ENCODE data around the gene RAC3. TPM values are rescaled to one million over a fixed set of nuclear protein-coding genes. Genes with fewer than 3 reads are reported as not detected.

The RAC3 gene
- total RNA-seq, 1 experiment from 2014 or later, result 9.3 TPM

DNA sequence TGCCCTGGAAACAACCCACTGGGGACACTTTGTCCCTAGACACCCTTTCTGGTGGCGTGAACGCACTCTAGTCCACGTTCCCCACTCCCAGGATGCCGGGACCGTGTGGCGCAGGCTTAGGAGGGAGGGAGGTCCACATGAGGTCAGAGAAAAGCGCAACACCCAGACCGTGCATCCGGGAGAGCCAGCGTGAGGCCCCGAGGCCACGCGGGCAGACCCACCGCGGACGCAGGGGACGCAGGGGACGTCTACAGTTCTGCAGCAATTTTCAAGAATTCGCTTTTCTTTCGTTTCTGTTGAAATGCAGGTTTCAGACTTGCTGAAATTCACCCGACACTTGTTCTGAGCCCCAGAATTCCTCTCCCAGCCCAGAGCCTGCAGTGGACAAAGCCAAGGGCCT is 15.4 kb downstream of the RAC3 start:
- BruUV-seq (replicated peaks), result no TSS peak

DNA sequence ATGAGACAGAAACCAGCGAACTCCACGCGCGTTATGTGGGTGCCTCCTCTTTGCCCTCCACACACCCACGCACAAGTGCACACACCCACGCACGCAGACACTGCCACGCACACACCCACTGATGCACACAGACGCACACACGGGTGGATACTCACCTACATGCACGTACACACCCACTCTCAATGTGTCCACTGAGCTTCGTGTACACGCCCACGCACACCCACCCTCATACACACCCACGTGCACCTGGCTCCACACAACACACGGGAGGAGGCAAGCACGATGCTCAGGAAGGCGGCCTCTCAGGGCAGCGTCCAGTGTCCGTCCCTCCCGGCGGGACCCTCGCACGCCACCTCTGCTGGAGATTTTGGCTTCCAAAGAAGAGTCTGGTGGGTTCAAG is 15.9 kb downstream of the RAC3 start:
- Mint-ChIP-seq H3K27ac (ENCODE audit: unreplicated experiment) (no peak overlapping the region), H3K27me3 (ENCODE audit: unreplicated experiment) (no peaks in the 10 kb centered on the region), H3K9me3 (ENCODE audit: low read depth, unreplicated experiment) (no peaks in the 10 kb centered on the region), H3K4me1 (ENCODE audit: low read depth, unreplicated experiment) (no peaks in the 10 kb centered on the region), H3K36me3 (ENCODE audit: insufficient read depth, unreplicated experiment) (peaks cover 32% of the 10 kb centered on the region), H3K4me3 (ENCODE audit: low read depth, unreplicated experiment) (no peak overlapping the region)
- TF ChIP-seq, protein P1, sequence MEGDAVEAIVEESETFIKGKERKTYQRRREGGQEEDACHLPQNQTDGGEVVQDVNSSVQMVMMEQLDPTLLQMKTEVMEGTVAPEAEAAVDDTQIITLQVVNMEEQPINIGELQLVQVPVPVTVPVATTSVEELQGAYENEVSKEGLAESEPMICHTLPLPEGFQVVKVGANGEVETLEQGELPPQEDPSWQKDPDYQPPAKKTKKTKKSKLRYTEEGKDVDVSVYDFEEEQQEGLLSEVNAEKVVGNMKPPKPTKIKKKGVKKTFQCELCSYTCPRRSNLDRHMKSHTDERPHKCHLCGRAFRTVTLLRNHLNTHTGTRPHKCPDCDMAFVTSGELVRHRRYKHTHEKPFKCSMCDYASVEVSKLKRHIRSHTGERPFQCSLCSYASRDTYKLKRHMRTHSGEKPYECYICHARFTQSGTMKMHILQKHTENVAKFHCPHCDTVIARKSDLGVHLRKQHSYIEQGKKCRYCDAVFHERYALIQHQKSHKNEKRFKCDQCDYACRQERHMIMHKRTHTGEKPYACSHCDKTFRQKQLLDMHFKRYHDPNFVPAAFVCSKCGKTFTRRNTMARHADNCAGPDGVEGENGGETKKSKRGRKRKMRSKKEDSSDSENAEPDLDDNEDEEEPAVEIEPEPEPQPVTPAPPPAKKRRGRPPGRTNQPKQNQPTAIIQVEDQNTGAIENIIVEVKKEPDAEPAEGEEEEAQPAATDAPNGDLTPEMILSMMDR (IDR thresholded peaks at IDR 0.05; ENCODE audit: unreplicated experiment), result no peak
- no peak for DNase-seq
- BruUV-seq (replicated peaks), result no TSS peak
- CTCF ChIA-PET, result no interaction called here
- intact Hi-C loops (cut with micrococcal nuclease; ENCODE audit: unreplicated experiment), result no loop called here

More for the DNA sequence above, 15.4 kb downstream of the RAC3 start:
- H3K4me3 Mint-ChIP-seq (ENCODE audit: low read depth, unreplicated experiment), result no peak overlapping the region
- peaks cover 27% of the 10 kb centered on the region for H3K36me3 Mint-ChIP-seq (ENCODE audit: insufficient read depth, unreplicated experiment)
- TF ChIP-seq, protein P1 (IDR thresholded peaks at IDR 0.05; ENCODE audit: unreplicated experiment), result no peak
- H3K27ac Mint-ChIP-seq (ENCODE audit: unreplicated experiment), result no peak overlapping the region
- no peaks in the 10 kb centered on the region for H3K9me3 Mint-ChIP-seq (ENCODE audit: low read depth, unreplicated experiment)
- CTCF ChIA-PET, result no interaction called here
- no peak for DNase-seq
- H3K4me1 Mint-ChIP-seq (ENCODE audit: low read depth, unreplicated experiment), result no peaks in the 10 kb centered on the region
- no peaks in the 10 kb centered on the region for H3K27me3 Mint-ChIP-seq (ENCODE audit: unreplicated experiment)
- intact Hi-C loops (cut with micrococcal nuclease; ENCODE audit: unreplicated experiment), result no loop called here

DNA sequence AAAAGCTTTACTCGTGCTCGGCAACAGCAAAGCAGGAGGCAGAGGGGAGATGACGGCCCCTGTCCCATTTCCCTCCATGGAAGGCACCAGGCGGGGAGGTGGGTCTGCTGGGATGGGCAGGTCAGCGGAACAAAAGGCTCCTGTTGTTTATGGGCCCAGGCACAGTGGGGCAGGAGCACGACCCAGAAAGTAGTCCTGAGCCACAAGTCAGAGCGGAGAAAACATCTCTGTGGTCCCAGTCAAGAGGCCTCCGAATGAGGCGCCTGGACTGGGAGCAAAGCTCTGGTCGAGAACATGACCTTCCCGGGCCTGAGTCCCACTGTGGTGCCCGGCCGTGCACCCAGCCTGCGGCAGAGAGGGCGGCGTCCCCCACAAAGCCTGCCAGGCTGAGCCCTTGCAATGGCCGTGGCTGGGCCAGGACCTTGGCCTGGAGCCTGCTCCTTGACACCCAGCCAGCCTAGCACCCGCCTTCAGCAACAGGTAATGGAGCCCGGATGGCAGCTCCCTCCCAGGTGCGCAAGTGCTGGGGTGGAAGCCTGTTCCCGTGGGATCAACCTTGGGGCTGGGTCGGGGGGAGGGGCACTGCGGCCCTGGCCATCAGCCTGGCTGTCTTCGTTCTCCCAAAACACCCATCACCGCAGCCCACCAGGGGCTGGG is 16.6 kb downstream of the RAC3 start:
- no peak for DNase-seq
- H3K27me3 Mint-ChIP-seq (ENCODE audit: unreplicated experiment), result no peaks in the 10 kb centered on the region
- no peak overlapping the region for H3K27ac Mint-ChIP-seq (ENCODE audit: unreplicated experiment)
- intact Hi-C loops (cut with micrococcal nuclease; ENCODE audit: unreplicated experiment), result no loop called here
- TSS peak; percentile 37 for BruUV-seq (replicated peaks)
- TF ChIP-seq, protein P1 (IDR thresholded peaks at IDR 0.05; ENCODE audit: unreplicated experiment), result no peak
- H3K4me1 Mint-ChIP-seq (ENCODE audit: low read depth, unreplicated experiment), result no peaks in the 10 kb centered on the region
- no peak overlapping the region for H3K4me3 Mint-ChIP-seq (ENCODE audit: low read depth, unreplicated experiment)
- H3K9me3 Mint-ChIP-seq (ENCODE audit: low read depth, unreplicated experiment), result no peaks in the 10 kb centered on the region
- peaks cover 38% of the 10 kb centered on the region for H3K36me3 Mint-ChIP-seq (ENCODE audit: insufficient read depth, unreplicated experiment)
- CTCF ChIA-PET, result no interaction called here

DNA sequence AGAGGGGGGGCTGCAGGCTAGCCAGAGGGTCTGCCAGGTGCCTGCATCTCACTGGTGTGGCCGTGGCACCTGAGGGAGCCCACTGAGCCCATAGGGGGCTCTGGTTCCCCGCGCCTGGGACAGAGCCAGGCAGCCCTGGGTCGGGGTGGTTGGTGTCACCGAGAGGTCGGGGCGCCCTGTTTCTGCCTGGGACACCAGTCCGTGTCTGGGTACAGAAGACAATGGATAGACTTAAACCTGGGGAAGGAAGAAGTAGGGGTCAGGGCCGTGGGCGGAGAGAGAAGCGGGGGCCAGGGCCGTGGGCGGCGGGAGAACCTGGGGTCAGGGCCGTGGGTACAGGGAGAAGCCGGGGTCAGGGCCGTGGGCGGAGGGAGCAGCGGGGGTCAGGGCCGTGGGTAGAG is 17.1 kb downstream of the RAC3 start:
- no peaks in the 10 kb centered on the region for H3K4me1 Mint-ChIP-seq (ENCODE audit: low read depth, unreplicated experiment)
- CTCF ChIA-PET, result no interaction called here
- peaks cover 44% of the 10 kb centered on the region for H3K36me3 Mint-ChIP-seq (ENCODE audit: insufficient read depth, unreplicated experiment)
- no peak overlapping the region for H3K27ac Mint-ChIP-seq (ENCODE audit: unreplicated experiment)
- no TSS peak for BruUV-seq (replicated peaks)
- TF ChIP-seq, protein P1 (IDR thresholded peaks at IDR 0.05; ENCODE audit: unreplicated experiment), result no peak
- intact Hi-C loops (cut with micrococcal nuclease; ENCODE audit: unreplicated experiment), result no loop called here
- DNase-seq, result no peak
- H3K4me3 Mint-ChIP-seq (ENCODE audit: low read depth, unreplicated experiment), result no peak overlapping the region
- H3K27me3 Mint-ChIP-seq (ENCODE audit: unreplicated experiment), result no peaks in the 10 kb centered on the region
- no peaks in the 10 kb centered on the region for H3K9me3 Mint-ChIP-seq (ENCODE audit: low read depth, unreplicated experiment)

Measured in Calu3 (cell line).